GM23338 (cell line): Measurements from ENCODE around the gene VTA1. TPM values are rescaled to one million over a fixed set of nuclear protein-coding genes. Genes with fewer than 3 reads are reported as not detected.

Source experiments
- ATAC-seq: fragments of 200-7000 bp; cut with Tn5 transposase; 3 replicates; pipeline ENCODE4 v1.9.1; 2020
- DNase-seq: peaks from one replicate; pipeline ENCODE4 v3.0.0-alpha.2; 2015; ENCODE audit warnings: low spot score
- H2AFZ ChIP-seq: fragments of 200-600 bp; sonication (generic); 2 replicates; pipeline ENCODE4 v1.8.0; 2016; ENCODE audit warnings: antibody characterized with exemption, mild to moderate bottlenecking, moderate library complexity
- H3F3A ChIP-seq: fragments of 200-600 bp; sonication (generic); replicated peaks from 2 replicates; pipeline ENCODE4 v1.8.0; 2017; ENCODE audit warnings: antibody characterized with exemption, mixed run types, low read depth
- H3K27ac ChIP-seq: fragments of 200-600 bp; sonication (generic); 2 replicates; pipeline ENCODE4 v1.6.1; 2016; ENCODE audit warnings: low read depth
- H3K27me3 ChIP-seq: fragments of 200-600 bp; sonication (generic); 2 replicates; pipeline ENCODE4 v1.8.0; 2016; ENCODE audit warnings: mild to moderate bottlenecking, mixed run types, moderate library complexity; ENCODE audit not compliant: insufficient read depth
- H3K36me3 ChIP-seq: fragments of 200-600 bp; sonication (generic); 2 replicates; pipeline ENCODE4 v1.8.0; 2016; ENCODE audit warnings: mild to moderate bottlenecking; ENCODE audit not compliant: insufficient read depth
- H3K4me1 ChIP-seq: fragments of 200-600 bp; sonication (generic); 2 replicates; pipeline ENCODE4 v1.8.0; 2016; ENCODE audit warnings: mild to moderate bottlenecking, moderate library complexity; ENCODE audit not compliant: insufficient read depth
- H3K4me2 ChIP-seq: fragments of 200-600 bp; sonication (generic); 2 replicates; pipeline ENCODE4 v1.7.1; 2017; ENCODE audit warnings: mixed run types
- H3K4me3 ChIP-seq: fragments of 200-600 bp; sonication (generic); 2 replicates; pipeline ENCODE4 v1.6.1; 2016; ENCODE audit warnings: mixed run types
- H3K79me2 ChIP-seq: fragments of 200-600 bp; sonication (generic); replicated peaks from 2 replicates; pipeline ENCODE4 v1.8.0; 2017; ENCODE audit warnings: mild to moderate bottlenecking; ENCODE audit not compliant: insufficient read depth
- H3K9me2 ChIP-seq: fragments of 200-600 bp; sonication (generic); 2 replicates; pipeline ENCODE4 v1.8.0; 2017; ENCODE audit not compliant: insufficient read depth
- H4K20me1 ChIP-seq: fragments of 200-600 bp; sonication (generic); replicated peaks from 2 replicates; pipeline ENCODE4 v1.8.0; 2017; ENCODE audit warnings: mild to moderate bottlenecking; ENCODE audit not compliant: insufficient read depth
- H3K27ac Mint-ChIP-seq: 2 replicates; pipeline ENCODE4 v1.8.0; 2020; ENCODE audit warnings: inconsistent platforms, mild to moderate bottlenecking, moderate library complexity, mixed read lengths
- H3K27me3 Mint-ChIP-seq: 3 replicates; pipeline ENCODE4 v1.8.0; 2022; ENCODE audit warnings: low read depth, mild to moderate bottlenecking, moderate library complexity, mixed read lengths, inconsistent platforms; ENCODE audit not compliant: insufficient read depth, poor library complexity
- H3K36me3 Mint-ChIP-seq: 3 replicates; pipeline ENCODE4 v1.8.0; 2021; ENCODE audit warnings: low read depth, mild to moderate bottlenecking, inconsistent platforms, moderate library complexity, mixed read lengths
- H3K4me1 Mint-ChIP-seq: 3 replicates; pipeline ENCODE4 v1.8.0; 2020; ENCODE audit warnings: mild to moderate bottlenecking, inconsistent platforms, mixed read lengths
- H3K4me3 Mint-ChIP-seq: 3 replicates; pipeline ENCODE4 v1.8.0; 2021; ENCODE audit warnings: moderate library complexity, mild to moderate bottlenecking, inconsistent platforms, mixed read lengths
- H3K9me3 Mint-ChIP-seq: 3 replicates; pipeline ENCODE4 v1.8.0; 2020; ENCODE audit warnings: moderate library complexity, mild to moderate bottlenecking, inconsistent platforms, mixed read lengths
- CREB1 ChIP-seq: fragments of 250-450 bp; sonication (Bioruptor Pico); IDR thresholded peaks from 2 replicates; pipeline ENCODE4 v1.5.0; 2020; ENCODE audit warnings: low read depth, mild to moderate bottlenecking, moderate library complexity
- EZH2 ChIP-seq: fragments of 200-600 bp; sonication (generic); IDR thresholded peaks from one replicate; pipeline ENCODE4 v1.8.0; 2017; ENCODE audit warnings: antibody characterized with exemption, mild to moderate bottlenecking, low read depth; ENCODE audit not compliant: unreplicated experiment
- EZH2phosphoT487 ChIP-seq: fragments of 200-600 bp; sonication (generic); IDR thresholded peaks from one replicate; pipeline ENCODE4 v1.8.1; 2018; ENCODE audit warnings: antibody characterized with exemption; ENCODE audit not compliant: unreplicated experiment
- JUNB ChIP-seq: IDR thresholded peaks from one replicate; pipeline ENCODE4 v1.6.1; 2016; ENCODE audit warnings: antibody characterized with exemption; ENCODE audit not compliant: unreplicated experiment
- NANOG ChIP-seq: IDR thresholded peaks from 2 replicates; pipeline ENCODE4 v1.6.1; 2016; ENCODE audit warnings: antibody characterized with exemption, borderline replicate concordance
- POLR2AphosphoS5 ChIP-seq: IDR thresholded peaks from 2 replicates; pipeline ENCODE4 v1.6.1; 2016; ENCODE audit warnings: antibody characterized with exemption, low read depth
- STAT1 ChIP-seq: IDR thresholded peaks from one replicate; pipeline ENCODE4 v1.6.1; 2016; ENCODE audit warnings: antibody characterized with exemption; ENCODE audit not compliant: unreplicated experiment
- ZNF114 ChIP-seq: fragments of 250-450 bp; sonication (Bioruptor Pico); IDR thresholded peaks from 2 replicates; pipeline ENCODE4 v1.5.0; 2020; ENCODE audit warnings: mild to moderate bottlenecking, moderate library complexity
- ZNF331 ChIP-seq: fragments of 250-450 bp; sonication (Bioruptor Pico); IDR thresholded peaks from 2 replicates; pipeline ENCODE4 v1.5.0; 2020; ENCODE audit warnings: low read depth, mild to moderate bottlenecking, moderate library complexity
- polyA plus RNA-seq: library from polyadenylated mRNA; unstranded; fragments of >200 nt; fragmentation: Nextera tagmentation; extraction: Ambion mirVana; gene quantifications from 2 replicates; pipeline ENCODE4 v1.2.1, GENCODE V29; 2016
- total RNA-seq: library from RNA; depleted of rRNA; stranded (reverse); fragments of >200 nt; shearing (Covaris generic); gene quantifications from 2 replicates; pipeline ENCODE4 v1.2.3, GENCODE V29; 2014
- TF ChIP-seq, protein P1 (sequence below), 2 experiments: fragments of 200-600 bp in 1 of 2; sonication (generic) in 1 of 2; conservative IDR thresholded peaks; 2 replicates each; pipeline versions ENCODE4 v1.5.1 to v1.6.1; 2016 to 2017; ENCODE audit warnings: antibody characterized with exemption in 2 of 2, low read depth in 2 of 2, mild to moderate bottlenecking in 2 of 2, moderate library complexity in 1 of 2
- TF ChIP-seq, protein P2 (sequence below): IDR thresholded peaks from one replicate; pipeline ENCODE4 v1.6.1; 2018; ENCODE audit warnings: antibody characterized with exemption; ENCODE audit not compliant: unreplicated experiment
- TF ChIP-seq, protein P3 (sequence below): fragments of 250-450 bp; sonication (Bioruptor Pico); IDR thresholded peaks from 2 replicates; pipeline ENCODE4 v1.5.0; 2020; ENCODE audit warnings: mild to moderate bottlenecking, moderate library complexity
- TF ChIP-seq, protein P4 (sequence below): IDR thresholded peaks from 2 replicates; pipeline ENCODE4 v1.6.1; 2016; ENCODE audit warnings: antibody characterized with exemption

VTA1 gene
- total and polyA plus RNA-seq, 2 experiments from 2014 or later = 102 to 104 TPM

DNA sequence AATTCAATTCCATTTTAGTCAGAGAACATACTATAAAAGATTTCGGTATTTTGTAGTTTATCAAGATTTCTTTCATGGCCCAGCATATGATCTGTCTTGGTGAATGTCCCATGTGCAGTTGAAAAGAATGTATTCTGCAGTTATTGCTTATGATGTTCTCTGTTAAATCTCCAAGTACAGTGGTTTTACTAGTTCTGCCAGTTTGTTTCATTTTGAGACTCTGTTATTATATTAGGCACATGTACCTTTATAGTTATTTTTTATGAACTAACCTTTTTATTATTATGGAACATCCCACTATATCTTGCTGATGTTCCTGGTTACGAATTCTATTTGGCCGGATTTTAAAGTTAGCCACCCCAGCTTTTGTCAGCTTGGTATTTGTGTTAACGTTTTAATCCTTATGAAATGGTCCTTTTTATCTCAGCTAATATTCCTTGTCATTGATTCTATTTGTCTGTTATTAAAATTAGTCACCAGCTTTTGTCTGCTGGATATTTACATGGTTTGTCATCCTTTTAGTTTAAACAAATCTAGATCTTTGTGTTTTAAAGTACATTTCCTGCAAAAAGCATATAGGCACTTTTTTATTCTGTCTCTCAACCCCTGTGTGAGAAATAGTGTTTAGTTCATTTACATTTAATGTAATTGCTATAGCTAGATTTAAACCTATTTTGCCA lies 48.9 kb downstream of the VTA1 start:
- no peak overlapping the region for H3K27ac ChIP-seq
- H3K36me3 ChIP-seq = 0 out of 2 replicates have a peak, but pooled peaks cover 4% of the 10 kb centered on the region
- Mint-ChIP-seq H3K4me3 (no peak overlapping the region), H3K4me1 (no peaks in the 10 kb centered on the region), H3K9me3 (no peaks in the 10 kb centered on the region), H3K36me3 (peaks cover 6% of the 10 kb centered on the region; the same call in 2 of the 3 replicates), H3K27me3 (no peaks in the 10 kb centered on the region), H3K27ac (no peak overlapping the region)
- H3F3A ChIP-seq = no peaks in the 10 kb centered on the region
- H3K4me3 ChIP-seq = no peak overlapping the region
- no peak overlapping the region for H3K4me2 ChIP-seq
- no peaks in the 10 kb centered on the region for H3K27me3 ChIP-seq
- peaks cover 4% of the 10 kb centered on the region for H3K79me2 ChIP-seq
- H4K20me1 ChIP-seq = no peaks in the 10 kb centered on the region
- H3K9me2 ChIP-seq = no peaks in the 10 kb centered on the region
- DNase-seq (no peak), ATAC-seq (no peak)
- H2AFZ ChIP-seq = no peak overlapping the region
- TF ChIP-seq, protein P1, sequence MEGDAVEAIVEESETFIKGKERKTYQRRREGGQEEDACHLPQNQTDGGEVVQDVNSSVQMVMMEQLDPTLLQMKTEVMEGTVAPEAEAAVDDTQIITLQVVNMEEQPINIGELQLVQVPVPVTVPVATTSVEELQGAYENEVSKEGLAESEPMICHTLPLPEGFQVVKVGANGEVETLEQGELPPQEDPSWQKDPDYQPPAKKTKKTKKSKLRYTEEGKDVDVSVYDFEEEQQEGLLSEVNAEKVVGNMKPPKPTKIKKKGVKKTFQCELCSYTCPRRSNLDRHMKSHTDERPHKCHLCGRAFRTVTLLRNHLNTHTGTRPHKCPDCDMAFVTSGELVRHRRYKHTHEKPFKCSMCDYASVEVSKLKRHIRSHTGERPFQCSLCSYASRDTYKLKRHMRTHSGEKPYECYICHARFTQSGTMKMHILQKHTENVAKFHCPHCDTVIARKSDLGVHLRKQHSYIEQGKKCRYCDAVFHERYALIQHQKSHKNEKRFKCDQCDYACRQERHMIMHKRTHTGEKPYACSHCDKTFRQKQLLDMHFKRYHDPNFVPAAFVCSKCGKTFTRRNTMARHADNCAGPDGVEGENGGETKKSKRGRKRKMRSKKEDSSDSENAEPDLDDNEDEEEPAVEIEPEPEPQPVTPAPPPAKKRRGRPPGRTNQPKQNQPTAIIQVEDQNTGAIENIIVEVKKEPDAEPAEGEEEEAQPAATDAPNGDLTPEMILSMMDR (conservative IDR thresholded peaks at IDR 0.05; ENCODE audit: low read depth in 2 of 2) = no peak
- TF ChIP-seq EZH2 (no peak), NANOG (no peak), STAT1 (no peak), ZNF331 (no peak), EZH2phosphoT487 (no peak), JUNB (no peak), POLR2AphosphoS5 (no peak), CREB1 (CRISPR knock-in tag) (no peak), ZNF114 (CRISPR knock-in tag) (no peak)
- TF ChIP-seq, protein P2, sequence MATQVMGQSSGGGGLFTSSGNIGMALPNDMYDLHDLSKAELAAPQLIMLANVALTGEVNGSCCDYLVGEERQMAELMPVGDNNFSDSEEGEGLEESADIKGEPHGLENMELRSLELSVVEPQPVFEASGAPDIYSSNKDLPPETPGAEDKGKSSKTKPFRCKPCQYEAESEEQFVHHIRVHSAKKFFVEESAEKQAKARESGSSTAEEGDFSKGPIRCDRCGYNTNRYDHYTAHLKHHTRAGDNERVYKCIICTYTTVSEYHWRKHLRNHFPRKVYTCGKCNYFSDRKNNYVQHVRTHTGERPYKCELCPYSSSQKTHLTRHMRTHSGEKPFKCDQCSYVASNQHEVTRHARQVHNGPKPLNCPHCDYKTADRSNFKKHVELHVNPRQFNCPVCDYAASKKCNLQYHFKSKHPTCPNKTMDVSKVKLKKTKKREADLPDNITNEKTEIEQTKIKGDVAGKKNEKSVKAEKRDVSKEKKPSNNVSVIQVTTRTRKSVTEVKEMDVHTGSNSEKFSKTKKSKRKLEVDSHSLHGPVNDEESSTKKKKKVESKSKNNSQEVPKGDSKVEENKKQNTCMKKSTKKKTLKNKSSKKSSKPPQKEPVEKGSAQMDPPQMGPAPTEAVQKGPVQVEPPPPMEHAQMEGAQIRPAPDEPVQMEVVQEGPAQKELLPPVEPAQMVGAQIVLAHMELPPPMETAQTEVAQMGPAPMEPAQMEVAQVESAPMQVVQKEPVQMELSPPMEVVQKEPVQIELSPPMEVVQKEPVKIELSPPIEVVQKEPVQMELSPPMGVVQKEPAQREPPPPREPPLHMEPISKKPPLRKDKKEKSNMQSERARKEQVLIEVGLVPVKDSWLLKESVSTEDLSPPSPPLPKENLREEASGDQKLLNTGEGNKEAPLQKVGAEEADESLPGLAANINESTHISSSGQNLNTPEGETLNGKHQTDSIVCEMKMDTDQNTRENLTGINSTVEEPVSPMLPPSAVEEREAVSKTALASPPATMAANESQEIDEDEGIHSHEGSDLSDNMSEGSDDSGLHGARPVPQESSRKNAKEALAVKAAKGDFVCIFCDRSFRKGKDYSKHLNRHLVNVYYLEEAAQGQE = no peak
- TF ChIP-seq, protein P3, sequence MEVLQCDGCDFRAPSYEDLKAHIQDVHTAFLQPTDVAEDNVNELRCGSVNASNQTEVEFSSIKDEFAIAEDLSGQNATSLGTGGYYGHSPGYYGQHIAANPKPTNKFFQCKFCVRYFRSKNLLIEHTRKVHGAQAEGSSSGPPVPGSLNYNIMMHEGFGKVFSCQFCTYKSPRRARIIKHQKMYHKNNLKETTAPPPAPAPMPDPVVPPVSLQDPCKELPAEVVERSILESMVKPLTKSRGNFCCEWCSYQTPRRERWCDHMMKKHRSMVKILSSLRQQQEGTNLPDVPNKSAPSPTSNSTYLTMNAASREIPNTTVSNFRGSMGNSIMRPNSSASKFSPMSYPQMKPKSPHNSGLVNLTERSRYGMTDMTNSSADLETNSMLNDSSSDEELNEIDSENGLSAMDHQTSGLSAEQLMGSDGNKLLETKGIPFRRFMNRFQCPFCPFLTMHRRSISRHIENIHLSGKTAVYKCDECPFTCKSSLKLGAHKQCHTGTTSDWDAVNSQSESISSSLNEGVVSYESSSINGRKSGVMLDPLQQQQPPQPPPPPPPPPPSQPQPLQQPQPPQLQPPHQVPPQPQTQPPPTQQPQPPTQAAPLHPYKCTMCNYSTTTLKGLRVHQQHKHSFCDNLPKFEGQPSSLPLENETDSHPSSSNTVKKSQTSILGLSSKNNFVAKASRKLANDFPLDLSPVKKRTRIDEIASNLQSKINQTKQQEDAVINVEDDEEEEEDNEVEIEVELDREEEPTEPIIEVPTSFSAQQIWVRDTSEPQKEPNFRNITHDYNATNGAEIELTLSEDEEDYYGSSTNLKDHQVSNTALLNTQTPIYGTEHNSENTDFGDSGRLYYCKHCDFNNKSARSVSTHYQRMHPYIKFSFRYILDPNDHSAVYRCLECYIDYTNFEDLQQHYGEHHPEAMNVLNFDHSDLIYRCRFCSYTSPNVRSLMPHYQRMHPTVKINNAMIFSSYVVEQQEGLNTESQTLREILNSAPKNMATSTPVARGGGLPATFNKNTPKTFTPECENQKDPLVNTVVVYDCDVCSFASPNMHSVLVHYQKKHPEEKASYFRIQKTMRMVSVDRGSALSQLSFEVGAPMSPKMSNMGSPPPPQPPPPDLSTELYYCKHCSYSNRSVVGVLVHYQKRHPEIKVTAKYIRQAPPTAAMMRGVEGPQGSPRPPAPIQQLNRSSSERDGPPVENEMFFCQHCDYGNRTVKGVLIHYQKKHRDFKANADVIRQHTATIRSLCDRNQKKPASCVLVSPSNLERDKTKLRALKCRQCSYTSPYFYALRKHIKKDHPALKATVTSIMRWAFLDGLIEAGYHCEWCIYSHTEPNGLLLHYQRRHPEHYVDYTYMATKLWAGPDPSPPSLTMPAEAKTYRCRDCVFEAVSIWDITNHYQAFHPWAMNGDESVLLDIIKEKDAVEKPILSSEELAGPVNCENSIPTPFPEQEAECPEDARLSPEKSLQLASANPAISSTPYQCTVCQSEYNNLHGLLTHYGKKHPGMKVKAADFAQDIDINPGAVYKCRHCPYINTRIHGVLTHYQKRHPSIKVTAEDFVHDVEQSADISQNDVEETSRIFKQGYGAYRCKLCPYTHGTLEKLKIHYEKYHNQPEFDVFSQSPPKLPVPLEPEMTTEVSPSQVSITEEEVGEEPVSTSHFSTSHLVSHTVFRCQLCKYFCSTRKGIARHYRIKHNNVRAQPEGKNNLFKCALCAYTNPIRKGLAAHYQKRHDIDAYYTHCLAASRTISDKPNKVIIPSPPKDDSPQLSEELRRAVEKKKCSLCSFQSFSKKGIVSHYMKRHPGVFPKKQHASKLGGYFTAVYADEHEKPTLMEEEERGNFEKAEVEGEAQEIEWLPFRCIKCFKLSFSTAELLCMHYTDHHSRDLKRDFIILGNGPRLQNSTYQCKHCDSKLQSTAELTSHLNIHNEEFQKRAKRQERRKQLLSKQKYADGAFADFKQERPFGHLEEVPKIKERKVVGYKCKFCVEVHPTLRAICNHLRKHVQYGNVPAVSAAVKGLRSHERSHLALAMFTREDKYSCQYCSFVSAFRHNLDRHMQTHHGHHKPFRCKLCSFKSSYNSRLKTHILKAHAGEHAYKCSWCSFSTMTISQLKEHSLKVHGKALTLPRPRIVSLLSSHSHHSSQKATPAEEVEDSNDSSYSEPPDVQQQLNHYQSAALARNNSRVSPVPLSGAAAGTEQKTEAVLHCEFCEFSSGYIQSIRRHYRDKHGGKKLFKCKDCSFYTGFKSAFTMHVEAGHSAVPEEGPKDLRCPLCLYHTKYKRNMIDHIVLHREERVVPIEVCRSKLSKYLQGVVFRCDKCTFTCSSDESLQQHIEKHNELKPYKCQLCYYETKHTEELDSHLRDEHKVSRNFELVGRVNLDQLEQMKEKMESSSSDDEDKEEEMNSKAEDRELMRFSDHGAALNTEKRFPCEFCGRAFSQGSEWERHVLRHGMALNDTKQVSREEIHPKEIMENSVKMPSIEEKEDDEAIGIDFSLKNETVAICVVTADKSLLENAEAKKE (CRISPR knock-in tag) = no peak
- TF ChIP-seq, protein P4, sequence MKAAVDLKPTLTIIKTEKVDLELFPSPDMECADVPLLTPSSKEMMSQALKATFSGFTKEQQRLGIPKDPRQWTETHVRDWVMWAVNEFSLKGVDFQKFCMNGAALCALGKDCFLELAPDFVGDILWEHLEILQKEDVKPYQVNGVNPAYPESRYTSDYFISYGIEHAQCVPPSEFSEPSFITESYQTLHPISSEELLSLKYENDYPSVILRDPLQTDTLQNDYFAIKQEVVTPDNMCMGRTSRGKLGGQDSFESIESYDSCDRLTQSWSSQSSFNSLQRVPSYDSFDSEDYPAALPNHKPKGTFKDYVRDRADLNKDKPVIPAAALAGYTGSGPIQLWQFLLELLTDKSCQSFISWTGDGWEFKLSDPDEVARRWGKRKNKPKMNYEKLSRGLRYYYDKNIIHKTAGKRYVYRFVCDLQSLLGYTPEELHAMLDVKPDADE = no peak
- H3K4me1 ChIP-seq = no peaks in the 10 kb centered on the region
